HG02588 (cell line): Measurements from ENCODE around the gene ZNF597.

Experiments
- ATAC-seq: cut with Tn5 transposase; IDR thresholded peaks from one replicate; pipeline ENCODE4 v1.9.1; 2021; ENCODE audit warnings: mild to moderate bottlenecking, moderate library complexity; ENCODE audit not compliant: unreplicated experiment

ZNF597 gene

DNA sequence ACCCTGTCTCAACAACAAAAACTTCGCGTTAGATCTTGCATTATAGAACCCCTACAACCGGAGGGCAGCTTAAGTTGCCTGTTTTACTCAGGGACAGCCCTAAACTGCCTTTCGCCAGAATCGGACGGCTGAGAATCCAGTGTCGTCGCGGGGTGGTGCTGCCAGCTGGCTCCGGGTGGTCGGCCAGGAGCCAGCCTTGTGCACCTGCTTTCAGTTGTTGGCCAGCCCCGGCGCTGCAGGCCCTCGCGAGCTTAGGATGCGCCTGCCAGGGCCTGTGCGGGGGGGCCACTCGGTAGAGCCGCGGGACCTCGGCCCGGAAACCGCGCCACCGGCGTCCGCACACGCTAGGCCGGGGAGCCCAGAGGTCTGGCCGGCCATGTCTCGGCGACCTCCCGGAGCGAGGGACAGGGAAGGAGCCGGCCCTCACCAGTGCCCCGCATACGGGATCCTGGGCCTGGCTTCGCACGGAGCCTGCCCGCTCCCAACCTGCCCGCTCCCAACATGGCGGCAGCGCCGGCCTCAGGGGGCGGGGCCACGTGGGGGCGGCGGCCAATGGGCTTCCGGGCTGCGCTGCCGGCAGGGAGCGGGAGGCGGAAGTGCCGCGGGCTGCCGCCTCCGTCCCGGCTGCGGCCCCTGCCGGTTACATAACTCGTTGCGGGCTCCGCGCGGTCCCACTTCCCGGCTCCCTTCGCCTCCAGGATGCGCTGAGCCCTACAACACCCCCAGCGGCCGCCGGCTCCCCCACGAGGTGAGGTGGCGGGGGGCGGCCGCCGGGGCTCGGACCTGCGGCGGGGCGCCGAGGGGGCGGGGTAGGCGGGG lies 14.3 kb upstream of the ZNF597 start:
- ATAC-seq: peak; percentile 72

DNA sequence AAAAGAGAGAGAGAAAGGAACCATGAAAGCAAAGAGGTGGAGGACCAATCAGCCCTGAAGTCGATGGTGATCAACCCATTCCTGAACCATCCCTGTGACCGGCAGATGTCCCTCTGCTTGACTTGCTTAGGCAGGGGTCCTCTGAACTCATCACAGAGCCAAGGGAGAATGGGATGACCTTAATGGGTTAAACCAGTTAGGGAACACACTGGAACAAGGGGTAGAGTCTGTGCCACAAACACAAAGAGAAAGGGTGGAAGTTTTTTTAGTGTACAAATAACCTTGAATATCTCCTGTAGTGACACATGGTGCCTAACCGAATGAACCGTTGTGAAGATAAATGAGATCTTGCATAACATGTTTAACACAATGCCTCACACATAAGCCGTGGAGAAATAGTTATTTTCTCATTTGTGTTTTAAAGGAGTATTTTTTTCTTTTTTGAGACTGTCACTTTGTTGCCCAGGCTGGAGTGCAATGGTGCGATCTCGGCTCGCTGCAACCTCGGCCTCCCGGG lies 11.4 kb upstream of the ZNF597 start:
- ATAC-seq: no peak

DNA sequence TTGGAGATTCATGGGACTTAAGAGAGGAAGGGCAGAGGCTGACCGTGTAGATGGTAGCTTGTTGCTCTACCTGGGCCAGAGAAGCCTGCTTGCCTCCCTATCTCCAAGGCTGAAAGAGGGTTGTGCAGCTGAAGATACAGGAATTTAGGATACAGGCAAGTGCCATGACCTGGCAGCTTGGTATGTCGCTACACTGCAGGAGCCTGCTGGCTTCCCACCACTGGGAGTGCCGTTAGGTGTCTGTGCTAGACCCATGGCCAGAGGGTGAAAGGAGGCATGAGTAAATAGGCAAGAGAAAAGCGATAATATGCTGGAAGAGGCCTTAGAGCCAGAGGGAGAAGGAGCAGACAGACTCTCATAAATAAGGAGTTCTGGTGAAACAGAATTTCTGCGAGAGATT lies 10.8 kb upstream of the ZNF597 start:
- no peak for ATAC-seq

DNA sequence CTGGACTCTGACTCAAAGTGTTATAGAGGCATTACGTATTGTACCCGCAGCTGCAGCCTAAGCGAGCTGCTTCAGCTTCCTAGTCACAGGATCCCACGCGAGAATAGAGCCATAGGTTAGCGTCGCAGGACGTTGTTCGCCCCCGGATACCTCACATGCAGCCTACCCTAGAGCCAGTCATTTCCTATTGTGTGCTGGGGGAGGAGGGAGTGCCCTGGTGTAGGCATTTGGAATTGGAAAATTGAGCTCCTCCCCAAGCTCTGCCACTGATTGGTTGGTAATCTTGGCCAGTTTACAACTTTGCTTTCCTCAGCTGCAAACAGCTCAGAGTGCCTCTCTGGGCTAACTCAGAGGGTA lies 706 bp upstream of the ZNF597 start:
- ATAC-seq: peak; percentile 9

DNA sequence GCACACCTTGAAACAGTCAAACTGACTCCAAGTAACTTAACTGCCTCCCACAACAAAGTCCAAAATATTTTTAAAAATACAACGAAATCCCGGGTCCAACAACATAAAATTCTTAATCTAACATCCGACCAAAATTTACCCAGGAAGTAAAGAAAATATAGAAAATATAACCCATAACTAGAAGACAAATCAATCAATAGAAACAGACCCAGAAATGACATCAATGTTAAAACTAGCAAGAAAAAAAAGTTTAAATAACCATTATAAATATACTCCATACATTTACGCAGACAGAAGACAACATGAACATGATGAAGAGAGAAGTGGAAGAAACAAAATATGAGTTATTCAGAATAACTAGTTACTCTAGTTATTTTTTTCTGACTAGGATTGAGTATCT lies 3.7 kb downstream of the ZNF597 start:
- no peak for ATAC-seq

DNA sequence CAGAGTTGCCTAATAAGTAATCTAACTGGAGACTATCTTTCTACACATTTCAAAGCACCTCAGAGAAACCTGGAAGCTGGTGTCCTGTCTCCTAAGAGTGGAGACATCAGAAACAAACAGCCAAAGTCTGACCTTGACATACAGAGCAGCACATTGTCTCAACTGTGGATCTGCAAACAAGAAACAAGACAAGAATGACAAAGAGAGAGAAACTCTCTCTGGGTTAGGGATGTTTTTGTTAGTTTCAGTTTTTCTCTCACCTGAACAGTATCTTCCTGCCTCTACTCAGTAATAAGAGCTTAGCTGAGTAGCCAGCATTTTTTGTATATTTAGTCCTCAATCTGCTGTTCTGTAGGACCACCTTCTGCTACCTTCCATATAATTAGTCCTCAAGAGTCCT lies 8.9 kb downstream of the ZNF597 start:
- ATAC-seq: no peak

DNA sequence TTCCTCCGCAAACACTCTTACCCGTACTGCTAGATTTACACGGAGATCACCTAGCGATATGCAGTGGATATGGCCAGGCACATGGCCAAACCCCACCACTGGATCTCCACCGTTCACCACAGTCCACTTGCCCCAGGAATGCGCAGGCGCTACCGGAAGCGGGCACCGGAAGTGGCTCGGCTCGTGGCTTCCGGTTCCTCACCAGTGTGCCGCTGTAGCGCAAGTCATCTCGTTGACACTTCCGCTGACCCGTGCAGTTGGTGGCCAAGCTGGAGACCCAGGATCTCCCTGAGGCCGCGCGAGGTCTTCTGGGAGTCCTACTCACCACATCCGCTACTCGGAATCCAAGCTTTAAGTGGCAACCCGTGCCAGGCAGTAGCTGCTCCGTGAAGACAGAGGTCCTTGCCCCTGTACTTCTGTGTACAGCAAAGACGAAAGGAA lies 11.5 kb downstream of the ZNF597 start:
- no peak for ATAC-seq

DNA sequence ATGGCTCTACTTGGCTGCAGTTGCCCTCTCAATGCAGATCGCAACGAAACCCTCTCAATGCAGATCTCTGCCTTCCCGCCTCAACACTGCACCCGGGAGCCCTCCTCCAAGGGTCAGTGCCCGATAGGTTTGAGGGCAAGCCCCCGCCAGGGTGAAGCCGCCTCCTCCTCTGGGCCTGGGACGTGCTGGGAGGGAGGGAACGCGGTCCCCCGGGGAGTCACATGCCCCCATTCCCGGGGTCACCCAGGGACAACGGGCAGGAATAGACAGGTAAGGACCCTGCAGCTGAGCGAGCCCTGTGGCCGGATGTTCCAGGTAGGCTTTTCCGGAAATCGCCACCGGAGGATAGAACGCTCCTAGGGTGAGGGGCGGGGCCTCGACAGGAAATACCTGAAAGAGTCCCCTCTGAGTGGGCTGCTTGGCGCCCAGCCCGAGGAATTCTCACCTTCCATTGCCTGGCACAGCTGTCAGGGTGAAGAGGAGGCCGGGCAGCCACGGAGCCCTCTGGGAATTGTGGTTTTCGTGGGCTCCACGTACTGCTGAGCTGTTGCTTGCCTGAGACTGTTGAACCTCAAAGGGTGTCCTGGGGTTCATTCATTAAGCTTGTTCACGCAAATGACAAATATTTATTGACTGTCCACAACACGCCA lies 29.4 kb downstream of the ZNF597 start:
- ATAC-seq: no peak

DNA sequence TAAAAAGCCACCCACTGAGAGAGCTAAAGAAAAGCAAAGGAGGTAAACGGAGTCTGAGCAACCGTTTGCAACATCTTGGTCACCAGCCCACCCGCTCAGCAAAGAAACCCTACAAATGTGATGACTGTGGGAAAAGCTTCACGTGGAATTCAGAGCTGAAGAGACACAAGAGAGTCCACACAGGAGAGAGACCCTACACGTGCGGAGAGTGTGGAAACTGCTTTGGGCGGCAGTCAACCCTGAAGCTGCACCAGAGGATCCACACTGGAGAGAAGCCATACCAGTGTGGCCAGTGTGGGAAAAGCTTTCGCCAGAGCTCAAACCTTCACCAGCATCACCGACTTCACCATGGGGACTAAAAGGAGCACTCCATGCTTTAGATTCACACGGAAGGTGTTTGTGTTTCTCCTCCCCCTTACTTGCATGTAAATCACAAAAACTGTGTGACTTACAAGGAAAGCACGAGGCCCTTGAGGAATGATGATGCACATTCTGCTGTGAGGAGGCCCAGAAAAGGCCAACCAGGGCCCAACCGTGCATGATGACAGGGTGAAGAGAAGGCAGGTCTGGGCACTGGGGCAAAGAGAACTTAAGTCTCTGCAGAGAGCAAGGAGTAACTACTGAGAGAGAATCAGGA lies 34.6 kb downstream of the ZNF597 start:
- no peak for ATAC-seq

DNA sequence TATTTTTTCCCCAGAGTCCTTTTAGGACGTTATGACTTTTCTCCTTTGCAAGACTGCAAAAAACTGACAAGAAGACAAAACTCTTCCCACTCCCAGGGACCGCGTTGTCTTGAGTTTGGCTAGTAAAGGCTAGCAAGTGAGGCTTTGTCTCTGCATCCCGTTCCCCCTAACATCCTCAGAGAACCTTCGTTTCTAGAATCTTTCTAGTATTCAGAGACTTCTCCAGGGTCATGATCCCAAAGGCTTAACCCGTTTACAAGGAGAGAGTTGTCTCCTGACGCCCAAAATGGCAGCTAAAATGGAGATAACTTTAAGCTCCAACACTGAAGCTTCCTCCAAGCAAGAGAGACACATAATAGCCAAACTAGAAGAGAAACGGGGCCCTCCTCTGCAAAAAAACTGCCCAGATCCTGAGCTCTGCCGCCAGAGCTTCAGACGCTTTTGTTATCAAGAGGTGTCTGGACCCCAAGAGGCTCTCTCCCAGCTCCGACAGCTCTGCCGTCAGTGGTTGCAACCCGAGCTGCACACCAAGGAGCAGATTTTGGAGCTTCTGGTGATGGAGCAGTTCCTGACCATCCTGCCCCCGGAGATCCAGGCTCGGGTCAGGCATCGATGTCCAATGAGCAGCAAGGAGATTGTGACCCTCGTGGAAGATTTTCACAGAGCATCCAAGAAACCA lies 41.4 kb downstream of the ZNF597 start:
- ATAC-seq: no peak

DNA sequence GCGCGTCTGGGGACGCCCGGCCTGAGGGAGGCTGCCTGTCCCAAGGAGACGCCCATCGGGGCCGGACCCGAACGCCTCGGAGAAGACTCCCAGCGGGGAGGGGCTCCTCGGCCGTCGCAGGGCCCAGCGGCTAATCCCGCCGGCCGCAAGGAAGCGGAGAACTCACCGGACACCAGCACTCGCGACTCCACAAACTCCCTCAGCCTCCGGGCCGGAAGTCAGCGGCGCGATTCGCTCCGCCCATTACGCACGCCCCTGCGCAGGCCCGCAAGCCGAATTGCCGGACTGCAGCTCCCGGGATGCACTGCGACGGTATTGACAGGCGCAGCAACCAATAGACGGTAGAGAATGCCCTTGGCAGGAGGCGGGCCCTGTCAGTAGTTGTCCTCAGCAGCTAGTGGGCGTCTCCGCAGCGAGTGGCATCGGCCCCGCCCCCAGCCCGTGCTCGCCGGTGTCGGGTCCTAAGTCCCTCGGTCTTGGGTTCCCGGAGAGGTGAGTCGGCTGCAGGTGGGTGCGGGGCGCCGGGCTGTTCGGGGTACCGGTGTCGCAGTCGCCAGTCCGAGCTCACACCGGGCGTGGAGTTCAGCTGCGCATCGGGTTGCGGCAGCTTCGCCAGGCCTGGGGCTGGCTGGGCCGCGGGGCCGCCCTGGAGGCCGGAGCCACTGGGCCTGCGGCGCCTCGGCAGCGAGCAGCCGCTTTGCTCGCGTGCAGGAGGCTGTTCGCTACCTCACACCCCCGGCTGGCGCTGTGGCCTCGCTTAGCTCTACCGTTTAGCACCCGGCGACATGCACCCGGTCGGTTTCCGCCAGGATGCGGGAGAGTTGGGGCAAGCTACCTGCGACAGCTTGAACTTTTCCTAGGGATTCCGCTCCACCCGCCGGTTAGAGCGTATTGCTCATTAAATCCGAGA lies 42.3 kb downstream of the ZNF597 start, which contains the start of the genes ZNF174 and ZSCAN32:
Gene ZNF174, plus strand, starts transcription at position 437 of the 910 bp plus-strand sequence. CDS start 790 bp downstream, outside the sequence.
Gene ZSCAN32, minus strand, starts transcription at position 226 of the 910 bp plus-strand sequence. CDS start 3,447 bp downstream, outside the sequence.
- peak; percentile 93 for ATAC-seq

DNA sequence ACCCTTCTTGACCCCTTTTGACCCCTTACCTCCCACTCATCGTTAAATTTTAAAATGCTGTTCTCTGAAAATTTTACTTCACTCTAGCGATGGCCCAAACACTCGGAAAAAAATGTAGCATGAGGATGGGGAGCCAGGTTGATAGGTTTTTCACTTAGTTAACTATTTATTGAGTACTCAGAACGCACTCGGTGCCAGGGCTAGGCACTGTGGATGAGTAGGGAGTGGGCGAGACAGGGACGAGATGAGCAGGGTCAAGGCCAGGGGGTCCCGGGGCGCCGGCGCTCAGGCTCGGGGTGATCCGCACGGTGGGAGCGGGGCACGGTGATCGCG lies 42.9 kb downstream of the ZNF597 start:
- ATAC-seq: no peak

DNA sequence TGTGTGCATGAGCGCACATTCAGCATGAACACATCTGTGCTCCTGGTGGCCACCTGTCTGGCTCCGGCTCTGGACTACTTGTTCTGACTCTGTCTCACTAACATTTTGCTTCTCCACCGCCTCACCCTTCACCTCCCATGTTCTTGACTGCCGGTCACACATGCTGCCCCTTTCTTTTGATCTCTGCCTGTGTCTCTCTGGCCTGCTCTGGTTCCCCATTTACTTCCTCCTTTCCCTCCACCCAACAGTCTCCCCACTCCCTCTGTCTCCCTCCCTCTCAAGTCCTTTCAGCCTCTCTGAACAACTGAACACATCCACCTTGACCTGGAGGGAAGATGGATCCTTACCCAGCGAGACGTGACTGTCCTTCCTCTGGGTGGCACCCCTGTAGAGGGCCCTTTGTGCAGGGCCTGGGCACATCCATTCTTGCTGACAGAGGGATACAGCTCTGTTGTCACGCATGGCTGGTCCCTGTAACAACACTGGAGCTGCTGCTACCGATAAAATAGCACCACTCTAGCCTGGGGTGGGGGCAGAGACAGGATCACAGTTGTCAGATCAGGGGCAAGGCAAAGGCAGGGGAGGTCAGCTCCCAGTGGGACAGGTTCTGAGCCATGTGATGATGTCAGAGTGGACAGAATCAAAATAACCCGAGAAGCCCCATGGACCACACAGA lies 53.5 kb downstream of the ZNF597 start:
- no peak for ATAC-seq

DNA sequence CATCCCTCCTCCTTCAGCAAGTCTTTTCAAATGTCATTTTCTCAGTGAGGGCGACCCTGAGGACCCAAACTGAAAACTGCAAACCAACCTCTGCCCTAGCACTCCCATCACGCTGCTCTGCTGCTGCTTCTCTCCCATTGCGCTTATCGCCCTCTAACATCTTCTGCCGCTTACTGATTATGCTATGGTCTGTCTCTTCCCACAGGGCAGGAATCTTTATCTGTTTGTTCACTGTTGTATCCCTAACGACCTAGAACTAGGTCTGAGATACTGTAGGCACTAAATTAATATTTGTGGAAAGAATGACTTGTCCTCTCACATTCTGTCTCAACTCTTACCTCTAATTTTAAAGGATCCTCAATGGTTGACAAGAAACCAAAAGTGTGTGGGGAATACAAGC lies 55.0 kb downstream of the ZNF597 start:
- ATAC-seq: no peak

DNA sequence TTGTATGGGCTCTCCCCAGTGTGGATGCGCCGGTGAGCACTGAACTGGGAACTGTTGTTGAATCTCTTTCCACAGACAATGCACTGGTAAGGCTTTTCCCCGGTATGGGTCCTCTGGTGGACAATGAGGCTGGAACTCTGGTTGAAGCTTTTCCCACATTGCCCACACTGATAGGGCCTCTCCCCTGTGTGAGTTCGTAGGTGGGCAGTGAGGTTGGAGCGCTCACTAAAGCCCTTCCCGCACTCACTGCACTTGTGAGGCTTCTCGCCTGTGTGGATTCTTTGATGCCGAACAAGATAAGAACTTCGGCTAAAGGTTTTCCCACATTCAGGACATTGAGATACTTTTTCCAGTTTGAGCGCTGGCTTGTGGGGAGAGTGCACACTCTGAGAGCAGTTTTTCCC lies 60.3 kb downstream of the ZNF597 start:
- no peak for ATAC-seq
